Fibroblast of the aortic adventitia (primary cell): ENCODE data around the gene SAMD4B. TPM values are rescaled to one million over a fixed set of nuclear protein-coding genes. Genes with fewer than 3 reads are reported as not detected.

Experiments used
- DNase-seq: peaks from one replicate; pipeline ENCODE4 v3.0.0-alpha.2; 2010; ENCODE audit warnings: low read depth
- H3K4me3 ChIP-seq: 2 replicates; pipeline ENCODE4 v1.5.1; 2011; ENCODE audit warnings: low read depth, mild to moderate bottlenecking, control low read depth, low read length, moderate library complexity
- CTCF ChIP-seq: IDR thresholded peaks from 2 replicates; pipeline ENCODE4 v1.5.1; 2011; ENCODE audit warnings: mild to moderate bottlenecking, low read length, control low read depth, inconsistent platforms; ENCODE audit not compliant: insufficient read depth
- total RNA-seq: library from RNA; depleted of rRNA; stranded (reverse); fragments of >200 nt; gene quantifications from 2 replicates; pipeline ENCODE4 v1.2.3, GENCODE V29; 2012; ENCODE audit warnings: low replicate concordance

Gene SAMD4B
- total RNA-seq, 1 donor, result 84.9 TPM

DNA sequence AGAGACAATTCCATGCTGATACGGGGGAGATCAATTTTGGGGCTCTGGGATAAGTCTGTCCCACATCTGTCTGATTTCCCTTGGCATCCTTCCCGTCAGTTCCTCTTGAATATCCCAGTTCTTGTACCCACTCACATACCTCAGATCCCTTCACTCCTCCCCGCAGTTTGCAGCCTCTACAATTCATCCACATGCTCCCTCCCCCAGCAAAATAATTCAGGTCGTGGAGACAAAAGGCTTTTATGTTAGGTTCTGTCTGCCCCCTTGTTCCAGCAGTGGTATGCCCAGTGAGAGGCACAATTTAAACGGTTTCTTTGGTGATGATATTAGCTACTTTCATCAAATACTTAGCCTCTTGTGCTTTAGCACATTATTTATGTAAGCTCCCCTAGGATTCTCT, 83.9 kb downstream of the SAMD4B start:
- TF ChIP-seq CTCF, result no peak
- DNase-seq, result no peak
- no peak overlapping the region for H3K4me3 ChIP-seq

DNA sequence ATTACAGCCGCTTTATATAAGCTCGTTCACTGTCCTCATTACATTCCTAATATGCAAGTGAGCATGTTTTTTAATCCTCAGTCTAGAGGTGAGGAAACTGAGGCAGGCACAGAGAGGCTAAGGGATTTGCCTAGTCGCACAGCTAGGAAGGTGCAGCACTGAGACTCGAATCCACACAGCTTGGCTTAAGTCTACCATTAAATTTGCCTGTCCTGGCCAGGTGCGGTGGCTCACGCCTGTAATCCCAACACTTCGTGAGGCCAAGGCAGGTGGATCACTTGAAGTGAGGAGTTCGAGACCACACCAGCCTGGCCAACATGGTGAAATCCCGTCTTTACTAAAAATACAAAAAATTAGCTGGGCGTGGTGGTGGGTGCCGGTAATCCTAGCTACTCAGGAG, 85.5 kb downstream of the SAMD4B start:
- no peak for DNase-seq
- TF ChIP-seq CTCF, result no peak
- H3K4me3 ChIP-seq, result no peak overlapping the region

- TF ChIP-seq CTCF, result no peak
- peak; percentile 87 for DNase-seq
- H3K4me3 ChIP-seq, result no peak overlapping the region
These were observed 86.3 kb downstream of the SAMD4B start for GRCh38 chr19:39428283-39429112.

GRCh38 chr19:39430675-39431593, 88.7 kb downstream of the SAMD4B start:
- TF ChIP-seq CTCF, result no peak
- DNase-seq, result peak; percentile 86
- H3K4me3 ChIP-seq, result no peak overlapping the region

DNA sequence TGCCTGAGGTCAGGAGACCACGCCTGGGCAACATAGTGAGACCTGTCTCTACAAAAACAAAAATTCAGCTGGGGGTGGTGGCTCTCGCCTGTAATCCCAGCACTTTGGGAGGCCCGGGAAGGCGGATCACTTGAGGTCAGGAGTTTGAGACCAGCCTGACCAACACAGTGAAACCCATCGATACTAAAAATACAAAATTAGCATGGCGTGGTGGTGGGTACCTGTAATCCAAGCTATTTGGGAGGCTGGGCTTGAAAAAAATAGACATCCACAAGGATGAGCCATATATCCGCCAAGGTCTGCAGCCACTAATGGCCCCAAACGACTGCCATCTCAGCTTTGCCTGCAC, 90.4 kb downstream of the SAMD4B start:
- H3K4me3 ChIP-seq, result no peak overlapping the region
- no peak for DNase-seq
- no peak for TF ChIP-seq CTCF

DNA sequence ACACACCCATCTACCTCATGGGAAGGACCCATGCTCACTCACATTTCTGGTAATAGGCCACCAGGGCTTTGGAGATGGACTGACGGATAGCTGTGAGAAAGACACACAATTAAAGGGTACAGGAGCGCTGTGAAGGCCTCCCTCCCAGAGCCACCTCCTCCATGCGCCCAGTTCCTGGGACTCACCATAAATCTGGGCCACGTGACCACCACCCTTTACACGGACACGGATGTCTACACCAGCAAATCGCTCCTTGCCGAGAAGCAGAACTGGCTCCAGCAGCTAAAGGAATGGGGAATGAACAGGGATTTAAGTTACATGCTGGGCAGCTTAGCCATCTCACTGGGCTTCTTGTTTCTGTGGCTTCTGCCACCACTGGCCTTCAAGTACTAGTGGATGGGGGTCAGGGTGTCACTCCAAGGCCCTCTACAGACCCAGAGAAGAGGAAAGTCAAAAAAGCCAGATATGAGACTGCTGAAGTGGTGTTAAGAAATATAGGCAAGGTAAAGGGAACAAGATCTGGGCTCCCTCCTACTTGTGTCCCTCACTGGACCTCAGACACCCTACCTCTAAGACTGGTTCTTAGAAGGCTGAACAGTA, 91.4 kb downstream of the SAMD4B start:
- no peak for TF ChIP-seq CTCF
- no peak overlapping the region for H3K4me3 ChIP-seq
- no peak for DNase-seq
